Endodermal cell (in vitro differentiated cells): Measurements from ENCODE around the gene CENPP. TPM values are rescaled to one million over a fixed set of nuclear protein-coding genes. Genes with fewer than 3 reads are reported as not detected.

ENCODE experiments used
- DNase-seq: peaks from one replicate; pipeline ENCODE4 v3.0.0-alpha.2; 2017
- H3K27ac ChIP-seq: 2 replicates; pipeline ENCODE4 v1.5.1; 2013; ENCODE audit warnings: mild to moderate bottlenecking, low read depth, low read length, moderate library complexity
- H3K27me3 ChIP-seq: 2 replicates; pipeline ENCODE4 v1.6.1; 2013; ENCODE audit warnings: mild to moderate bottlenecking, low read length, moderate library complexity; ENCODE audit not compliant: insufficient read depth, control insufficient read depth, poor library complexity, severe bottlenecking
- H3K36me3 ChIP-seq: 2 replicates; pipeline ENCODE4 v1.7.0; 2013; ENCODE audit warnings: mild to moderate bottlenecking, low read length, moderate library complexity; ENCODE audit not compliant: control insufficient read depth, insufficient read depth
- H3K4me1 ChIP-seq: one replicate; pipeline ENCODE4 v1.7.0; 2013; ENCODE audit warnings: low read length; ENCODE audit not compliant: control insufficient read depth, insufficient read depth
- H3K4me3 ChIP-seq: 2 replicates; pipeline ENCODE4 v1.5.1; 2013; ENCODE audit warnings: mild to moderate bottlenecking, low read length, moderate library complexity
- H3K9ac ChIP-seq: 2 replicates; pipeline ENCODE4 v1.6.1; 2013; ENCODE audit warnings: mild to moderate bottlenecking, low read length, moderate library complexity; ENCODE audit not compliant: poor library complexity, severe bottlenecking; ENCODE audit errors: extremely low read depth
- H3K9me3 ChIP-seq: 2 replicates; pipeline ENCODE4 v1.6.1; 2013; ENCODE audit warnings: mild to moderate bottlenecking, low read length, moderate library complexity; ENCODE audit not compliant: control insufficient read depth
- H3K27ac Mint-ChIP-seq: 2 replicates; pipeline ENCODE4 v1.8.0; 2020; ENCODE audit warnings: mixed read lengths
- H3K27me3 Mint-ChIP-seq: 2 replicates; pipeline ENCODE4 v1.8.0; 2021; ENCODE audit warnings: mild to moderate bottlenecking, mixed read lengths; ENCODE audit not compliant: insufficient read depth
- H3K36me3 Mint-ChIP-seq: 2 replicates; pipeline ENCODE4 v1.8.0; 2020; ENCODE audit warnings: low read depth, mixed read lengths
- H3K4me1 Mint-ChIP-seq: 2 replicates; pipeline ENCODE4 v1.8.0; 2020; ENCODE audit warnings: mixed read lengths
- H3K4me3 Mint-ChIP-seq: 2 replicates; pipeline ENCODE4 v1.8.0; 2020; ENCODE audit warnings: mild to moderate bottlenecking, moderate library complexity, mixed read lengths
- H3K9me3 Mint-ChIP-seq: 2 replicates; pipeline ENCODE4 v1.8.0; 2020; ENCODE audit warnings: mild to moderate bottlenecking, mixed read lengths
- CTCF ChIP-seq: fragments of 200-600 bp; sonication (generic); conservative IDR thresholded peaks from 2 replicates; pipeline ENCODE4 v1.5.0; 2021; ENCODE audit warnings: antibody characterized with exemption, mild to moderate bottlenecking
- WGBS, 2 experiments: methylation state at CpG; one replicate each; pipeline versions ENCODE4 v1.1.5 to v1.1.7; 2013; ENCODE audit warnings: missing lambda C conversion rate in 2 of 2, mixed read lengths in 1 of 2; ENCODE audit not compliant: insufficient coverage in 1 of 2, insufficient read length in 1 of 2; 5-methylcytosine and 5-hydroxymethylcytosine counted together
- total RNA-seq, 2 donors: library from RNA; stranded (reverse); fragmentation: NEBNext Ultra II Directional in 1 of 2; extraction: Animal tissue kit (Norgen Biotek cat#: 25700) in 1 of 2; gene quantifications; 2 replicates in 1 of 2; 3 replicates in 1 of 2; pipeline ENCODE4 v1.2.1, GENCODE V29; 2021

Gene CENPP
- total RNA-seq, 2 donors from 2014 or later: 8.2 to 9.2 TPM

- Histone ChIP-seq H3K4me1 (no peaks in the 10 kb centered on the region), H3K4me3 (peak overlapping the region; percentile 97), H3K9me3 (no peaks in the 10 kb centered on the region), H3K36me3 (peaks cover 23% of the 10 kb centered on the region), H3K9ac (peak overlapping the region; percentile 97), H3K27ac (no peak overlapping the region), H3K27me3 (no peaks in the 10 kb centered on the region)
- 6 to 8% methylated on average over 21 to 30 of the region's 30 CpGs for WGBS, 2 experiments
- H3K4me1 Mint-ChIP-seq: peaks cover 19% of the 10 kb centered on the region
- TF ChIP-seq CTCF: no peak
- DNase-seq: no peak
- no peaks in the 10 kb centered on the region for H3K9me3 Mint-ChIP-seq
- peaks cover 16% of the 10 kb centered on the region for H3K36me3 Mint-ChIP-seq
- no peaks in the 10 kb centered on the region for H3K27me3 Mint-ChIP-seq
- peak overlapping the region; percentile 100 for H3K27ac Mint-ChIP-seq
- H3K4me3 Mint-ChIP-seq: peak overlapping the region; percentile 98
Observed at GRCh38 chr9:92325991-92326500, 293 bp downstream of the CENPP start.

- Histone ChIP-seq H3K27me3 (no peaks in the 10 kb centered on the region), H3K36me3 (peaks cover 10% of the 10 kb centered on the region), H3K9me3 (no peaks in the 10 kb centered on the region), H3K4me3 (no peak overlapping the region), H3K4me1 (no peaks in the 10 kb centered on the region), H3K9ac (no peak overlapping the region), H3K27ac (no peak overlapping the region)
- Mint-ChIP-seq H3K9me3 (no peaks in the 10 kb centered on the region), H3K27me3 (no peaks in the 10 kb centered on the region), H3K4me3 (peak overlapping the region; percentile 98), H3K36me3 (peaks cover 10% of the 10 kb centered on the region), H3K27ac (no peak overlapping the region), H3K4me1 (peaks cover 19% of the 10 kb centered on the region)
- TF ChIP-seq CTCF: no peak
- no peak for DNase-seq
- WGBS, 2 experiments: 80 to 85% methylated on average over 2 of the region's 2 CpGs
Observed at GRCh38 chr9:92327283-92327850, 1.6 kb downstream of the CENPP start.

- H3K4me3 Mint-ChIP-seq: no peak overlapping the region
Observed at GRCh38 chr9:92328225-92328624, 2.5 kb downstream of the CENPP start.

More at GRCh38 chr9:92328225-92328624, 2.5 kb downstream of the CENPP start:
- Histone ChIP-seq H3K27ac (no peak overlapping the region), H3K9me3 (no peaks in the 10 kb centered on the region), H3K36me3 (peaks cover 1% of the 10 kb centered on the region), H3K9ac (no peak overlapping the region), H3K4me3 (no peak overlapping the region), H3K27me3 (no peaks in the 10 kb centered on the region), H3K4me1 (no peaks in the 10 kb centered on the region)
- 60 to 100% methylated on average over 1 to 2 of the region's 2 CpGs for WGBS, 2 experiments
- no peaks in the 10 kb centered on the region for H3K27me3 Mint-ChIP-seq
- H3K4me1 Mint-ChIP-seq: peaks cover 19% of the 10 kb centered on the region
- no peak overlapping the region for H3K27ac Mint-ChIP-seq
- no peak for DNase-seq
- H3K9me3 Mint-ChIP-seq: no peaks in the 10 kb centered on the region
- TF ChIP-seq CTCF: peak; percentile 37
- H3K36me3 Mint-ChIP-seq: peaks cover 1% of the 10 kb centered on the region
